Measurements from ENCODE around the gene STIL.
"Not testable (repeated sequence)": the region's sequence is repeated elsewhere in the genome, so short reads cannot be mapped to it uniquely, and the experiment has no call there.

The STIL gene

DNA sequence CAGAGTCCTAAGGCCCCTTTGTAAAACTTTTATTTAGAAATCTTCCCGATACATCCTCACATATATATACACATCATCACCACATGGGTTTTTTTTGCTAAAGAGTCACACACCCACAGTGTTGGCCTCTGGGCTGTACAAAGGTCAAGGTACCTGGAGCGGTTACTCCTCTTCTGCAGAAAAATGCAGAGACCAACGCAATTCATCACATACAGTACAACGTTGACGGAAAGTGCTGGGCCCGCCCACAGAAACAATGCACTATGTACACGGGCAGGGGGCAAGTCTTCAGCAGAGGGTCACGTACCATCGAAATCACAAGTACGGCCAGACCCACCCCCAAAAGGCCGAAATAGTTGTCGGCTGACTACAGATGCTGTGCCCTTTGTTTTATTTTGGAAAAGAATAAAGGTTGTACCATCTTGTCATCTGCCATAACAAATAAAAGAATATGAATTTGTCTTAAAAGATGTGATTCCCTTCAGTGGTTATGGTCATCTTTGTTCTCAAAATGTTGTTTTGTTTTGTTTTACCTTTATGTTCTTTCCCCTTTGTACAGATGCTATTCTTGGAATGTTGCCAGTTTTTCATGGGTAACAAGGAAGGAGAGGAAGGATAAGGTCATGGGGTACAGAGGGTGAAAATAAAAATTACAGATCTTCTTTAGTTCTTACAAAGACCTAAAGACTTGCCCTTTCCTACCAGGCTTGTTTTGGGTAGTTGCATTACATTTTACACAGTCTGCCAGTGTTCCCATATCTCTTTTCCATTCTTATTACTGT, 97.5 kb downstream of the STIL start:
- no peak for DNase-seq

- DNase-seq: no peak
Measured at GRCh38 chr1:47215713-47216112, 98.2 kb downstream of the STIL start.

DNA sequence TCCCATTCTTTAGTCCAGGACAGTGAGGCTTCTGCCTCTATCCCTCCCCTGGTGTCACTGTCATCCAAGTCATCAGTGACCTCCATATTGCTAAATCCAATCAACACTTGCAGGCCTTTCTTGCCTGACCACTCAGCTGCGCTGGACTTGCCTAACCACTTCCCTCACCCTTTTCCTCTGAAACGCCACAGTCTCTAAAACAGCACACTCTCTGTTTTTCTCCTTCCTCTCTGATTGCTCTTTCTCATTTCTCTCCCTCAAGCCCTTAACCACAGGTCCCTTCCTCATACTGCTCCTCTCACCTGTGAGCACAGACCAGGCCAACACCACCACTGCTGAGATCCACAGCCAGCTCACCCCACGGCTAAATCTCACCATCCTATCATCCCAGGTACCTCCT, 99.4 kb downstream of the STIL start:
- DNase-seq: no peak

- no peak for DNase-seq
Measured at GRCh38 chr1:47213230-47213963, 100.5 kb downstream of the STIL start.

- no peak for DNase-seq
Measured at GRCh38 chr1:47212636-47213229, 101.2 kb downstream of the STIL start.

- DNase-seq: no peak
Measured at GRCh38 chr1:47211796-47212269, 102.1 kb downstream of the STIL start.

DNA sequence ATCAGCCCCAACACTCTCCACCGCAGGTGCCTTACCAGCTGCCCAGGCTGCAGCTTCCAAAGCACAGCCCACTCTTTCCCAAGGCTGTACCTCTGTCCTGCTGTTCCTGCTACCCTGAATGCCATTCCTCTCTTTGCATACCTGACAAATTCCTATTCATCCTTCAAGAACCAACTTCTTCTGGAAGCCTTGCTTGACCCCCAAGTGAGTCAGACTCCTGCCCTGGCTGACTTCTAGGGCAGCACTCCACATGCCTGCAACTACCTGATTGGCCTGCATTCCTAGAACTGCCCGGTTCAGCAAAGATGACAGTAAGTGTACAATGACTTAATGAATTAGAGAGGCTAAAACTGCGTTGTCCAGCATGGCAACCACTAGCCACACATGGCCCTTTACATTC, 103.3 kb downstream of the STIL start:
- DNase-seq: no peak

DNA sequence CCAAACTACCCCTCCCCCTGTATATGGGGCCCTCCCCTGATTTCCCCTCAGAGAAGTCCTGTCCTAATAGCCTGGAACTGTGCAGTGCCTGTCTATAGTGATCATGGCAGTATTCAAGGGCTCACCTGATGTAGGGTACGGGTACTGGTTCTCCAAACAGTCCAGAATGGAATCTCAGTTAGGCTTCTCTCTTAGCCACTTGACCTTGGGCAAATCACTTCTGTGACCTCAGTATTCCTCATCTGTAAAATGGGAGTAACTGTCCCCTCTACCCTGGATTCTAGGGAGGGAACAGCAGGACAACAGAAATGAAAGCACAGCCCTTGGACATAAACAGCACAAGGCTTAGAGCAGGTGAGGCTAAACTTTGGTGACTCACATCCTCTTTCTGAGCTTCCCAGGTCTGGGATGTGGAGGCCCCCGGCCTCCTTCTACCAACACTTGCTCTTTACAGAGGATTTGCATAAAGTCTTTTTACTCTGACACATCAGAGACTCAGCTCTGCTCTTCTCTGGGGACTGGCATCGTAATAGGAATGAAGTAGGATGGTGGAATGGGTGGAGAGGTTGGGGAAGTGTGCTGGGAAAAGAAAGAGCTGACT, 104.1 kb downstream of the STIL start:
- no peak for DNase-seq

DNA sequence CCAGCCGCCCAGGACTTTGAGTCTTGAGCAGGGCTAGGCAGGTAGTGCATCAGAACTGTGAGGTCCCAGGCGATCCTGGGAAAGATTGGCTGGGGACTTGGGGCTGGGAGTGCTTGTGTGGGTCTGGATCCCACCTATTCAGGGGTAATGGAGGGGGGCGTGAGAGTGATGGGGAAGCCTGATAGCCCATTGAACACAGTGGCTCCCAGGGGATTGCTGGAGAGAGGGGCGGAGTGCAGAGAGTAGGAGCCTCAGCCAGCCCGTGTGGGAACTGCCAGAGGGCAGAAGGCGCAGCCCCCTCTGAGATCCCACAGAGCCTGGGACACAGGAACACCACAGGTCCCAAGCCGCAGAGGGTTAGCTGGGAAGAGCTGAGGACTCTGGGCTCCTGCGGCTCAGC, 104.9 kb downstream of the STIL start:
- no peak for DNase-seq

GRCh38 chr1:47208374-47208850, 105.5 kb downstream of the STIL start:
- DNase-seq: no peak

GRCh38 chr1:47207803-47208373, 106.1 kb downstream of the STIL start:
- DNase-seq: no peak

DNA sequence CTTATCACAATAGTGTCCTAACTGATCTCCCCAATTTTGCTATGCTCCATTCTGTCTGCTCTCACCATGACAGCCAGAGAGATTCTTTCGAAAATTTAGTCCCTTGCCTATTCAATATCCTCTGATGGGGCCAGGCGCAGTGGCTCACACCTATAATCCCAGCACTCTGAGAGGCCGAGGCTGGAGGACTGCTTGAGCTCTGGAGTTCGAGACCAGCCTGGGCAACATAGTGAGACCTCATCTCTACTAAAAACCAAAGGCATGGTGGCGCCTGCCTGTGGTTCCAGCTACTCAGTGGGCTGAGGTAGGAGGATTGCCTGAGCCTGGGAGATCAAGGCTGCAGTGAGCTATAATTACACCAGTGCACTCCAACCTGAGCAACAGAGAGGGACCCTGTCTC, 108.0 kb downstream of the STIL start:
- no peak for DNase-seq

DNA sequence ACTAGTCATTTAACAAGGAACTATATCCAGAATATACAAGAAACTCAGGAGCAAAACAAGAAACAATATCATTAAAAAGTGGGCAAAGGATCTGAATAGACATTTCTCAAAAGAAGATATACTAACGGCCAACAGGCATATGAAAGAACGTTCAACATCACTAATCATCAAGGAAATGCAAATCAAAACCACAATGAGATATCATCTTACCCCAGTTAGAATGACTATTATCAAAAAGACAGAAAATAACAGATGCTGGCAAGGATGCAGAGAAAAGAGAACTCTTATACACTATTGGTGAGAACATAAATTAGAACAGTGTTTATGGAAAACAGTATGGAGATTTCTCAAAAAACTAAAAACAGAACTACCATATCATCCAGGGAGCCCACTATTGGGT, 110.4 kb downstream of the STIL start:
- DNase-seq: not testable (repeated sequence)

DNA sequence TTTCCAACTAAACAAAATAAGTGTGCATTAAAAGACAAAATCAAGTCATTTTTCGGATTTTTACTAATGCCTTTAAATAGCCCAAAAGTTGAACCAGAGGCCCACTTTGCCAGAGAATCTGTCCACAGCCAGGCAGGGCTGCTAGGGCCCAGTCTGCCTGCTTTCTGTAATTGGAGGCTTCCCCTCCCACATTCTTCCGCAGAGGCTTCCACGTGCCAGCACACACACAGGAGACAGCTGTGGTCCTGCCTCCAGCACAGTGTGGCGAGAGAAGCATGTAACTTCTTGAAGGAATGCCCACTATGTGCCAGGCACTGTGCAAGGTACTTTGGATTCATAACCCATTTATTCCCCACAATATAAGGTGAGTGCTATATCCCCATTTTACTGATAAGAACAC, 112.8 kb downstream of the STIL start:
- DNase-seq: no peak

Measured in NCI-H446 (cell line).